ENCODE results near the gene KCNIP4.

- TF ChIP-seq CTCF (IDR thresholded peaks at IDR 0.05), result no peak
- no peak for TF ChIP-seq POLR2A (IDR thresholded peaks at IDR 0.05)
Observed at GRCh38 chr4:20926529-20926928, 1022.0 kb downstream of the KCNIP4 start.
